Astrocyte (in vitro differentiated cells and primary cell): ENCODE data around the gene ASB6. TPM values are rescaled to one million over a fixed set of nuclear protein-coding genes. Genes with fewer than 3 reads are reported as not detected.

ENCODE experiments used
- DNase-seq: peaks from one replicate; pipeline ENCODE4 v3.0.0-alpha.2; 2010; ENCODE audit warnings: low read depth
- FAIRE-seq: peaks from 2 replicates; lab custom pipeline; 2011; peaks lifted over from hg19 to GRCh38; lab: Jason Lieb, UNC
- H2AFZ ChIP-seq: 2 replicates; pipeline ENCODE4 v1.6.0; 2012; ENCODE audit warnings: low read depth, low read length, inconsistent platforms
- H3K27ac ChIP-seq: 2 replicates; pipeline ENCODE4 v1.5.1; 2011; ENCODE audit warnings: low read depth, low read length, inconsistent platforms
- H3K27me3 ChIP-seq: 2 replicates; pipeline ENCODE4 v1.6.0; 2011; ENCODE audit warnings: low read length, inconsistent platforms; ENCODE audit not compliant: insufficient read depth
- H3K36me3 ChIP-seq: 2 replicates; pipeline ENCODE4 v1.5.1; 2011; ENCODE audit warnings: low read length, inconsistent platforms; ENCODE audit not compliant: insufficient read depth
- H3K4me1 ChIP-seq: 2 replicates; pipeline ENCODE4 v1.5.1; 2011; ENCODE audit warnings: low read length, inconsistent platforms; ENCODE audit not compliant: insufficient read depth
- H3K4me2 ChIP-seq: 2 replicates; pipeline ENCODE4 v1.6.0; 2012; ENCODE audit warnings: low read length, inconsistent platforms
- H3K4me3 ChIP-seq: 2 replicates; pipeline ENCODE4 v1.5.1; 2011; ENCODE audit warnings: low read depth, mild to moderate bottlenecking, low read length, inconsistent platforms; ENCODE audit not compliant: insufficient read depth
- H3K79me2 ChIP-seq: 2 replicates; pipeline ENCODE4 v1.6.0; 2012; ENCODE audit warnings: mild to moderate bottlenecking, low read length, inconsistent platforms; ENCODE audit not compliant: insufficient read depth
- H3K9ac ChIP-seq: 2 replicates; pipeline ENCODE4 v1.6.0; 2012; ENCODE audit warnings: mild to moderate bottlenecking, low read length, inconsistent platforms
- H3K9me3 ChIP-seq: 2 replicates; pipeline ENCODE4 v1.5.1; 2012; ENCODE audit warnings: low read depth, mild to moderate bottlenecking, low read length, inconsistent platforms; ENCODE audit not compliant: insufficient read depth
- H4K20me1 ChIP-seq: 2 replicates; pipeline ENCODE4 v1.6.0; 2012; ENCODE audit warnings: low read length, inconsistent platforms; ENCODE audit not compliant: insufficient read depth
- H3K27ac Mint-ChIP-seq: one replicate; pipeline ENCODE4 v1.8.0; 2021; ENCODE audit warnings: mild to moderate bottlenecking, mixed read lengths; ENCODE audit not compliant: unreplicated experiment
- H3K27me3 Mint-ChIP-seq: one replicate; pipeline ENCODE4 v1.8.0; 2021; ENCODE audit warnings: low read depth, mixed read lengths; ENCODE audit not compliant: unreplicated experiment
- H3K36me3 Mint-ChIP-seq: one replicate; pipeline ENCODE4 v1.8.0; 2021; ENCODE audit warnings: low read depth, mixed read lengths; ENCODE audit not compliant: unreplicated experiment
- H3K4me1 Mint-ChIP-seq: one replicate; pipeline ENCODE4 v1.8.0; 2021; ENCODE audit warnings: low read depth, mixed read lengths; ENCODE audit not compliant: unreplicated experiment
- H3K4me3 Mint-ChIP-seq: one replicate; pipeline ENCODE4 v1.8.0; 2021; ENCODE audit warnings: mild to moderate bottlenecking, moderate library complexity, mixed read lengths; ENCODE audit not compliant: unreplicated experiment
- H3K9me3 Mint-ChIP-seq: one replicate; pipeline ENCODE4 v1.8.0; 2021; ENCODE audit warnings: mild to moderate bottlenecking, mixed read lengths; ENCODE audit not compliant: unreplicated experiment
- CTCF ChIP-seq: IDR thresholded peaks from 2 replicates; pipeline ENCODE4 v1.5.1; 2011; ENCODE audit warnings: low read depth, mild to moderate bottlenecking, inconsistent platforms, low read length, moderate library complexity; ENCODE audit not compliant: insufficient read depth
- EZH2 ChIP-seq: IDR thresholded peaks from 2 replicates; pipeline ENCODE4 v1.6.1; 2012; ENCODE audit warnings: mild to moderate bottlenecking, low read length, inconsistent platforms; ENCODE audit not compliant: insufficient read depth
- total RNA-seq: library from RNA; stranded (reverse); gene quantifications from 2 replicates; pipeline ENCODE4 v1.2.1, GENCODE V29; 2021

ASB6 gene
- total RNA-seq, 1 donor from 2014 or later = 24.3 TPM

- H3K4me3 Mint-ChIP-seq = no peak overlapping the region
- DNase-seq = peak; percentile 45
- FAIRE-seq = no peak
- Histone ChIP-seq H3K9me3 (no peaks in the 10 kb centered on the region), H3K36me3 (no peaks in the 10 kb centered on the region), H3K79me2 (peaks cover 24% of the 10 kb centered on the region), H3K4me3 (no peak overlapping the region), H3K9ac (no peak overlapping the region), H3K27me3 (no peaks in the 10 kb centered on the region), H4K20me1 (peaks cover 20% of the 10 kb centered on the region), H3K27ac (no peak overlapping the region), H3K4me1 (peaks cover 37% of the 10 kb centered on the region), H2AFZ (peak overlapping the region; percentile 13), H3K4me2 (peak overlapping the region; percentile 23)
- TF ChIP-seq CTCF = no peak
- TF ChIP-seq EZH2 = no peak
- H3K9me3 Mint-ChIP-seq = no peaks in the 10 kb centered on the region
- no peak overlapping the region for H3K27ac Mint-ChIP-seq
- peaks cover 5% of the 10 kb centered on the region for H3K27me3 Mint-ChIP-seq
- H3K4me1 Mint-ChIP-seq = peaks cover 17% of the 10 kb centered on the region
- H3K36me3 Mint-ChIP-seq = peaks cover 2% of the 10 kb centered on the region
These were observed 18.6 kb downstream of the ASB6 start for GRCh38 chr9:129623331-129623730.

- Histone ChIP-seq H3K4me1 (peaks cover 19% of the 10 kb centered on the region), H3K4me2 (peak within 1 kb of the TSS; percentile 88), H3K27me3 (no peaks in the 10 kb centered on the region), H4K20me1 (no peaks in the 10 kb centered on the region), H2AFZ (peak within 1 kb of the TSS; percentile 80), H3K79me2 (no peaks in the 10 kb centered on the region), H3K36me3 (no peaks in the 10 kb centered on the region), H3K9ac (peak within 1 kb of the TSS; percentile 67), H3K9me3 (no peaks in the 10 kb centered on the region), H3K27ac (no peak within 1 kb of the TSS), H3K4me3 (peak within 1 kb of the TSS; percentile 55)
- no peaks in the 10 kb centered on the region for H3K9me3 Mint-ChIP-seq
- no peak for FAIRE-seq
- H3K27me3 Mint-ChIP-seq = peaks cover 5% of the 10 kb centered on the region
- peaks cover 10% of the 10 kb centered on the region for H3K4me1 Mint-ChIP-seq
- H3K27ac Mint-ChIP-seq = peak within 1 kb of the TSS; percentile 34
- DNase-seq = no peak
- H3K4me3 Mint-ChIP-seq = peak within 1 kb of the TSS; percentile 64
- TF ChIP-seq CTCF (no peak), EZH2 (no peak)
- no peaks in the 10 kb centered on the region for H3K36me3 Mint-ChIP-seq
These were observed 21.2 kb downstream of the ASB6 start, which contains the start of gene C9orf50 for GRCh38 chr9:129620669-129621295. Gene C9orf50, minus strand, starts transcription at chr9:129621101. Its CDS starts 527 bp downstream, at chr9:129620574.
